Hindlimb muscle (tissue), 1 donor: ENCODE data around the gene CTU1. TPM values are rescaled to one million over a fixed set of nuclear protein-coding genes. Genes with fewer than 3 reads are reported as not detected.

Source experiments
- DNase-seq: peaks from one replicate; pipeline ENCODE4 v3.0.0-alpha.2; 2013
- polyA plus RNA-seq: library from polyadenylated mRNA; unstranded; fragments of 120-200 nt; gene quantifications from one replicate; pipeline ENCODE4 v1.2.1, GENCODE V29; 2013; ENCODE audit not compliant: insufficient read length

Gene CTU1
- polyA plus RNA-seq, 1 donor: 4.2 TPM

DNA sequence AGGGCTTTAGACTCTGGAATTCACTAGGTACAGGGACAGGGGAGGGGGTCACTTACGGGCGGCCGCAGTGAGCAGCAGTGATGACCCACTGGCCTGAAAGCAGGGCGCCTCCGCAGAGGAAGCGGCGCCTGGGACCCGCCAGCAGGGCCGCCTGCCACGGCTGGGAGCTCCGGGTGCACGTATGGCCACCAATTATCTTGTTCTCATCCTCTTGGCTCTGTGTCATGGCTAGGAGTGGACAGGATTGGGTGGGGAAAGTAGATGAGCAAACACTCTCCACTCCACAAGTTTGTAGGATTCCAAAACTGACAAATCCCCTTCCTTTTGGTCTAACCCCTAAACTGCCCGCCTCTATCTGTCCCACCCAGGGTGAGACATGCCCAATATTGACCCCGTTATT, 26.7 kb downstream of the CTU1 start:
- no peak for DNase-seq

DNA sequence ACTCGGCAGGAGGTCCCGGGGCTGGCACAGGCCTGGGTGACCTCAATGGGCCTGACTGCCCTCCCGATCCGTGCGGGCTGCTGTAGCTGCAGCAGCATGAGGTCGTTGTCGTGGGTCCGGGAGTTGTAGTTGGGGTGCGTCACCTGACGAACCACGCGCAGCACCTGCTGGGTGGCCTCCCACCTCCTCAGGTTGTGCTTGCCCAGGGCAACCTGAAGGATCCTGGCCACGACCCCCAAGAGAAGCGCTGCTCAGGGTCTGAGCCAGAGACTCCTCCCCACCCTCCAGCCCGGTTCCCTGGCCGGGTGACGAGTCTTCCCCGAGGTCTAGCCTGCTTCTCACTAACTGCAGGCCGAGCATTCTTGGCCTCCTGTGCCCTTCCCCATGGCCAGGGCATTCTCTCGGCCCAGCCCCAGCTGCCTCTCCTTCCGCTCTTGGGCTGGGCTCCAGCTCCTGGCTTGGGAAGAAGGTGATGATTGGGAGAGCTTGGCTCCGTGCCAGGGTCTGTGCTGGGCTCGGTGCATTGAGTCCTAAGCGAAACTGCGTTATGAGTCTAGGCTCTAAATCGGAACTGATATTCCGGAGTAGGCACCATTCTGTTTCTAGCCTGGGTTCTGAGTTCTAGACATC, 28.6 kb downstream of the CTU1 start:
- no peak for DNase-seq

DNA sequence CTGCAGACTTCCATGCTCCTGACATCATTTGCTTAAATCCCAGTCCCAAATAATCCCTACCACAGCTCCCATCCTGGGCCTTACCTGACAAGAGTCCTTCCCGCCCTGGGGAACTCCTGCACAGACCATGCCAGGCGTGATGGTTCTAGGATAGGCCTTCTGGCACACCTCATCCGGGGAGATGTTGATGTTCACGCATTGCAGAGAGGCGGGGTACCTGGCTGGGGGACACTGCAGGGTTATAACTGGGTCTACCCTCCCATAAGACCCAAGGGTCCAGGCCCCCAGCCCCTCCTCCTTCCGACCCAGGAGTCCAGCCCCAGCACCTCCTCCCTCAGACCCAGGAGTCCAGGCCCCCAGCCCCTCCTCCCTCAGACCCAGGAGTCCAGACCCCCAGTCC, 29.5 kb downstream of the CTU1 start:
- DNase-seq: no peak

GRCh38 chr19:51078104-51078503, 30.1 kb downstream of the CTU1 start:
- no peak for DNase-seq

DNA sequence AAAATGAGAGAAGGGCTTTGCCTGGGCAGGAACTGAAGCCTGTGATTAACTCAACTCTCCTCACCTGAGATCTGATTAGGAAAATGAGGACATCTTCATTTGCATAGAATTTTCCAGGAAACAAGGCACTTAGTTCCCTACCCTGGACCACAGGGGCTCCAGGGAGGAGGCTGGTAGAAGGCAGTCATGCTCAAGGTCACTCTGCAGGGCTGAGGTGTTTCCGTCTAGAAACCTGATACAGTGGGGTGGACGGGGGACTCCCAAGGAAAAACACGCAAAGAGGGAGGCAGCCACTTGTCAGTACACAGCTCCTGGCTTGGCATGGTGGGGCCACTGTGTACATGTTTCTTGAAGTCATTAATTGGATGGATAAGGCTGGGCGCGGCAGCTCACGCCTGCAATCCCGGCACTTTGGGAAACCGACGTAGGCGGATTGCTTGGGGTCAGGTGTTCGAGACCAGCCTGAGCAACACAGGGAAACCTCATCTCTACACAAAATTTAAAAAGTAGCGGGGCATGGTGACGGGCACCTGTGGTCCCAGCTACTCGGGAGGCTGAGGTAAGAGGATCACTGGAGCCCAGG, 31.5 kb downstream of the CTU1 start:
- DNase-seq: no peak

GRCh38 chr19:51075998-51076397, 32.2 kb downstream of the CTU1 start:
- no peak for DNase-seq

DNA sequence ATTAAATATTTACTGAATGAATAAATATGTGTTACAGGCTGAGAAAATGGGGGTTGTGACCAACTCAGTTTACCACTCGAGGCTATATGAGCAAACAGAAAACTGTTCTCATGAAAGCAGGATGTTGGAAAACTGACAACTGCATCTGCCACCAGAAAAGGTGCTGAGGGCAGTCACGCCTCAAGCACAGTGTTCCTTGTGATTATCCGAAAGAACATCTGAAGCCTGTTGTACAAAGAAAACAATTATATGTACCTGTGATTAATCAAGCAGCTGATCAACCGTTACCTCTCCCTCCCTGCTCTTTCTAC, 37.2 kb downstream of the CTU1 start:
- no peak for DNase-seq

- DNase-seq: no peak
Measured at GRCh38 chr19:51070334-51071094, 37.7 kb downstream of the CTU1 start.

DNA sequence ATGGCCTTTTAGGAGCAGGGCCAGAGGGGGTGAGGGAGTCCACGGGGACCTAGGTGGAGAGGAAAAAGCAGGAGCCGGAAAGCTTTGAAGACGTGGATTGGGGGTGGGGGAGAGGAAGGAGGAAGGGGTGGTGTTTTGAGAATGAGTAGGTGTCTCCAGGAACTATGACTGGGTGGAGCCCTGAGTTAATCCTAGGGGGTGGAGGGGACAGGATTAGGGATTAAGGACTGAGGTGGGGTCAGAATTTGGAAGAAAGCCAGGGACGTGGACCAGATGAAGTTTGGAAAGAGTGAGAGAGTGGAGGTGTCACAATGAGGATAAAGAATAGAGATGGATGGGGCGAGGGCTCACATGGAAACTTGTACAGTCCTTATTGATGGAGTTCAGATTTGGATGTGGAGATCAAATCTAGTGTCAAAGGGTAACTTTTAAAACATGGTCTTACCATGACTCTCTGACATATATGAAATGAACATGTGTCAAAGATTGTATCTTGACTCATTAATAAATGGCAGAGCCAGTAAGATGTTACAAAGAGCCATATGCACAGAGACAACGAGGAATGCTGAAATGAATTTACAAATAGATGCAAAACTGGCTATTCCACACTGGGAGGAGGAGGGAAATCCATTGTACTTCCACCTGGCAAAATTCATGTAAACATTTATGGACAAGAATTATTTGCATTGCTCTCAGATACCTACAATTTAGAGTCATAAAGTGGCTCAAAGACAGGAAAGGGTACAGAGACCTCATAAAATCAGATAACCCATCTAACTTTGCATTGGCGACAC, 41.6 kb downstream of the CTU1 start:
- no peak for DNase-seq

GRCh38 chr19:51065221-51065960, 42.8 kb downstream of the CTU1 start:
- no peak for DNase-seq

GRCh38 chr19:51064534-51065220, 43.5 kb downstream of the CTU1 start, which contains the start of gene KLK13:
TSS of gene KLK13 (minus strand) at chr19:51065092. CDS start at chr19:51065067, 25 bp downstream.
- DNase-seq: no peak

DNA sequence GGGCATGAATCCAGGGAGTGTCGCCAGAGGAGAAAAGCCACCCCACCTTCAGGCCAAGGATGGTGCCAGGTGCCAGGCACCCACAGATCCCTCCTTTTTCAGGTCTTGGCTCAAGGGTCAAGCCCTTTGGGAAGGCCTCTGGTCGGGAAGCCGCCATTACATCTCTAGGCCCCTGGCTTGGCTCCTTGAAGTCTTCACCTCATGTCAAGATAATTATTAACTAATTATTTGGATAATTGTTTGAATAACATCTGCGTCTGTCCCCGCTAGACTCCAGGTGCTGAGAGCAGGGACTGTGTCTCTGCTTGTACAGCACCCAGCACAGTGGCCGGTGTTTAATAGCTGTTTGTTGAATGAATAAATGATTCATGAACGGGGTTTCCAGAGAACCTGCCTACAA, 44.5 kb downstream of the CTU1 start:
- no peak for DNase-seq

DNA sequence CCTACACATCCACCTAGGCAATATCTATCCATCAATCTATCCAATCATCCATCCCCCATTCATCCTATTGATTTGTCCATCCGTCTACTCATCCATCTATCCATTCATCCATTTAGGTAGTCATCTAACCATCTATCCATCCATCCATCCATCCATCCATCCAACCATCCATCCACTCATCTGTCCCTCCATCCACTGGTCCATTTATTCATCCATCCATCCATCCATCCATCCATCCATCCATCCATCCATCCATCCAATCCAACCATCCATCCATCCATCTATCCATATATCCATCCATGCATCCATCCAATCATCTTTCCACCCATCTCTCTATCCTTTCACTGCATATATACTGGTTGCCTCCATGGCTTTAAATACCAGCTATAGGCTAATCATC, 47.2 kb downstream of the CTU1 start:
- no peak for DNase-seq

DNA sequence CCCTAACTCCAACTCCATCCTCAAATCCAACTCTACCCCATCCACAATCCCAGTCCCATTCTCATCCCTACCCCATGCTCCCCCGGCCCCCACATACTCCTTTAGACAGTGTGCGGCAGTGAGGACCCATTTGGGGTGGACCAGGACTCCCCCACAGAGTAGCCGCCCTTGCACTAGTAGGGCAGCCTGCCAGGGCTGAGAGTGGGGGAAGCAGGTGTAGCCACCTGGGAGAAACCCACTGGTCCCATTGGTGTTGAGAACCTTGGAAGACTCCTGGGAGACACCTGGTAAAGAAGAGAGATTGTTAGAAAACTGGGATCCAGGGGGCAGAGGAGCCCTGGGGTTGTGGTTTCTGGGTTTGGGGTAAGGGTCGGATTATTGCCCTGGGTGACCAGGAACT, 47.9 kb downstream of the CTU1 start:
- DNase-seq: no peak

DNA sequence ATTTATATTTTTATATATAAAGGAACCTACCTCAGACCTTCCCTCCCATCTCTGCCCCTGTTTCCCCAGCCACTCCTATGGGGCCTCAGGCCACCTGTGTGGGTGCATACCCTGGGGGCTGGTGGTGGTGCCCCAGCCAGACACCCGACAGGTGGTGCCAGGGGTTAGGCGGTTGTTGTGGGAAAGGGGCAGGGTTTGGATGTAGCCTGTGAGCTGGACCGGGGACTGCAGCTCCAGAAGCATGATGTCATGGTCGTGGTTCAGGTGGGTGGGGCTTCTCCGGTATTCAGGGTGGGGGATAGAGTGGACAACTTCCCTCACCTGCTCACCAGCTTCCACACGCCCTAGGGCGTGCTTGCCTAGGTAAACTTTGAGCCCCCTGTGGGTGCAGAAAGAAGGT, 48.5 kb downstream of the CTU1 start:
- DNase-seq: no peak

DNA sequence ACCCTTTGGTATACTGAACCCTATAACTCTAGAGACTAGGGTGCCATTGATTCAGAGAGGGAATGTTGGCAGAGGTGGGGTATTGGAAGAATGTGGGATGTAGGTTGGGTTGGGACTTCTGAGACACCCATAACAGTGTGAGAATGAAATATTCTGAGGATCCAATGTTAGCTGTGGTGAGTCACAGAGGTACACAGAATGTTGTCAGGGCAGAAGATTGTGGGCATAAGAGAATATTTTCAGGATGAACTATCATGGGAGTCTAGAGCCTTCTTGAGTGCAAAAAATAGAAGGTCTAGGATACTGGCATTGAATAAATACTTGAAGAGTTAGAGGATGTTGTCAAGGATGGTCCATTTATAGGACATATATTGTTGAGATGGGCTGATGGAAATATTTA, 52.3 kb downstream of the CTU1 start:
- DNase-seq: no peak

Other genes with a start within 250 kb of the CTU1 start
- not detected for gene KLK2, start 235.0 kb downstream of the CTU1 start, polyA plus RNA-seq
- gene KLK4, start 197.0 kb downstream of the CTU1 start, polyA plus RNA-seq: not detected
- gene KLK5, start 155.4 kb downstream of the CTU1 start, polyA plus RNA-seq: not detected
- gene KLK6, start 138.8 kb downstream of the CTU1 start, polyA plus RNA-seq: not detected
- not detected for gene KLK7, start 124.5 kb downstream of the CTU1 start, polyA plus RNA-seq
- not detected for gene KLK8, start 106.8 kb downstream of the CTU1 start, polyA plus RNA-seq
- not detected for gene KLK10, start 88.7 kb downstream of the CTU1 start, polyA plus RNA-seq
- 0.72 TPM for gene KLK11, start 81.8 kb downstream of the CTU1 start, polyA plus RNA-seq
- gene KLK12, start 73.4 kb downstream of the CTU1 start, polyA plus RNA-seq: not detected
- gene KLK13, start 43.3 kb downstream of the CTU1 start, polyA plus RNA-seq: not detected
- not detected for gene KLK14, start 25.5 kb downstream of the CTU1 start, polyA plus RNA-seq
- gene SIGLEC9, start 16.5 kb upstream of the CTU1 start, polyA plus RNA-seq: 1.1 TPM
- gene SIGLEC7, start 33.9 kb upstream of the CTU1 start, polyA plus RNA-seq: 0.76 TPM
- gene CD33, start 116.7 kb upstream of the CTU1 start, polyA plus RNA-seq: 4.1 TPM
- gene SIGLECL1, start 142.7 kb upstream of the CTU1 start, polyA plus RNA-seq: not detected
- 0.08 TPM for gene IGLON5, start 203.2 kb upstream of the CTU1 start, polyA plus RNA-seq
- gene VSIG10L, start 233.7 kb upstream of the CTU1 start, polyA plus RNA-seq: 1.3 TPM